Hypothalamus (tissue), 51 donors: Measurements from ENCODE around the gene THADA.
"Not testable (repeated sequence)": the region's sequence is repeated elsewhere in the genome, so short reads cannot be mapped to it uniquely, and the experiment has no call there.

ENCODE experiments used
- DNase-seq, 51 donors: peaks; one replicate each; lab custom pipeline; 2025; lab: John Stamatoyannopoulos, UW

The THADA gene

DNA sequence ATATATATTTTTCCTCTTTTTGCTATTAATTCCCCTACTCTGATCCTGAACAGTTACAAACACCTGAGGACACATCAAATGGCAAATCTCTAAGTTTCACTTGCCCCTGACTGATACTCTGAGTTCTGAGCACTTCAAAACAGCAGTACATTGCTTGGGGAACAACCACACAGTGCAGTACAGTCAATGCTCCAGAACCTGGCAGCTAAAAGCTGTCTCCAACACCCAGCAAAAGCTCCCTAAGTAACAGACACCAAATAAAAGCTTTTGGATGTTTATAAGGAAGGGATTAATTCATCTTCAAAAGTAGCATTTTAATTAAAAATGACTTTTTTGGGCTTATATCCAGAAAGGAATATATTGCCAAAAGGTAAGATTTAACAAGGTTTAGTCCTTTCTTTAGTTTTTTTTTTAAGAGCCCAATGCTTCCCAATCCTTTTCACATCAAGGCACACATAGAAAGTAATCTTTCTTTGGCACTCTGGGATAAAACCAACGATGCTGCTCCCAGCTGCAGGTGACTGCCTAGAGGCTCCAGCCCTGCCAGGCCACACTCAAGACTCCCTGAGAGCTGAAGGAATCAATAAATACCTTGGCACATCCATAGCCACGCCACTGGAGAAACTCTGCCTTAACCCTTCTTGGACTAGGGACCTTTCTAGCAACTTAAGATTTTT lies 204.5 kb downstream of the THADA start:
- no peak for DNase-seq

DNA sequence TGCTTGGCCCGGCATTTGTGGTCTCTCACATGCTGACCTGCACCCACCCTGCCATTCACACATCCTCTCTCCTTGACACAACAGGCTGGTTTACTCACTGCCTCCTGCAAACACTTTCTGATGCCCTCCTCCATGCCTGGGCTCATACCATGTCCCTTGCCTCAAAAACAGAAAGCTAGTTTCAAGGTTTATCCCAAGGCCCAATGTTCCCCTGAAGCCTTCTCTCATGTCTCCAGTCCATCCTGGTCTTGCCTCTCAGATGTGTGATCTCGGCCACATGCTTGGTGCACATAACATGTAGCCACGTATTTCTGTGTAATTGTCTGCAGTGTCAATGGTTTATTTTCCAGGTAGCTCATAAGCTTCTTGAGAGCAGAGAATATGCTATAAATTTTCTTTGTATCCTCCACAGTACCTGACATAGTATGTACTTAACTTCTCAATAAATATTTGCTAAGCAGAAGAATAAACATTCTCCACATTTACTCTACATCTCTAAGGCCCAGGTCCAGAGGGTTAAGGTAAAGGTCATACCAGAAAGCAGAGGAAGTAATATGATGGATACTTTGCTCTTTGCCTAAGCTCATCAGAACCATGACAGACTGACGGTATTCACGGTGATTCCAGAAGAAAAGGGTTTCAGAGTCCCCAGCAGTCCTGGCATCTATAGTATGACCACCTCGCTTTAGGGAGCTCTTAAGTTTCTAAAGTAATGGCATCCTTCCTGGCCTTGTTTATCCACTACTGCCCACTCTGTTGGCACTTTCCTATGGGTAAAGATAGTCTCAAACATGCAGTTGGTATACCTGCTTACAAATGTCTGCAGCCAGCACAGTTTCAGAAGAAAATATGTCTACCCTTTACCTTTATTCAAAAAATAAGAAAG lies 206.0 kb downstream of the THADA start:
- DNase-seq, result no peak

DNA sequence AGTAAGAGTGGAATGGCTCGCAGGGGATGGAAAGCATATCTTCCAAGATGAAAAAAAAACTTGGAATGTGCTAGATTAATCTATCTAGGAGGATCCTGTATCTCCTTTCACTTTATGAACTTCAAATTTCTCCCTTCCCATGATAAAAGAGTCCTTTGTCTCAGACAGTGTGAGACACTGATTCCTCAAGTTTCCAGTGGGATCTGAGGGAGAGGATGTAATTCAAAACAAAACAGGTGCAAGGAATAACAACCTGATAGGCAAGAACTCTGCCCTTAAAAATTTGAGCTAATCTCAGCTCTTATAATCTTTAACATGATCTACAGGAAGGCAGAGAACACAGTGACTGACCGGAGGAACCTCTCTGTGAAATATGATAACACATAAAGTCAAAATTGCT lies 207.5 kb downstream of the THADA start:
- no peak for DNase-seq

DNA sequence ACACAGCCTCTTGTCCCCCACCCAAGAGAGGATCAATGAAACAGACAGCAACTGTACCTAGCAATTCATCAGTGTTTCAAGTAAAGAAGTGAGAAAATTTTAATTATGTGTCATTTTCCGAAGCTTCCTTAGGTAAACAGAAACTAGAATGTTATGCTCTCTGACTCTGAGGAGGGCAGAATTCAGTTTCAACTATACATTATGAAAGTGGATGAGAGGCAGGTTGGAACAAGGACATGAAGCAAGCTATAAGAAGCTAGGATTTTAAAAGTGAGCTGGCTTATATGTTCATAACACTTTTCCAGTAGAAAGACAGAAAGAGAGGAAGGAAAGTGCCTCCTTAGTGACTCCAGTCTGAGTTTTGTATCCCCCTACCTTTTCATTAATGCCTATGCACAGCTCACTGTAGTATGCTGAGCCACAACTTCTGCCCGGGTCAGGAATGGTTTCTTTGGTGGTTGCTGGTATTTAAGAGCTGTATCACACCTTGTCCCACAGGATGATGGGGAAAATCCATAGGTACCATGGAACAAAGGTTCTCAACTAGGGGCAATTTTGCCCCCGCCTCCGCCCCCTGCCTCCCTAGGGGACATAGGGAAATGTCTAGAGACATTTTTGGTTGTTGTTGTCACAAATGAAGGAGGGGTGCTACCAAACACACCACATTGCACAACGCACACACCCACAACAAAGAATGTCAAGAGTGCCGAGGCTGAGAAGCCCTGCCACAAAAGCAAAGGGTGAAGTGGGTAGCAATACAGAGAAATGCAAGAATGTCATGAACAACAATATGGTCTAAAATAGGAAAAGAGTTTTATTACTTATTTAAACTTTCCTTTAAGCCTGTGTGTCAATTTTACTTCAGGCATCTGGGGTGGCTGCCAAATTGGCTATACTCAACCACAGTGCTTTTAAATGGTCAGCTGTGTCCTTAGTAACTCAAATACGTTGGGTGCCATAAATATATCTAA lies 208.5 kb downstream of the THADA start:
- no peak for DNase-seq

DNA sequence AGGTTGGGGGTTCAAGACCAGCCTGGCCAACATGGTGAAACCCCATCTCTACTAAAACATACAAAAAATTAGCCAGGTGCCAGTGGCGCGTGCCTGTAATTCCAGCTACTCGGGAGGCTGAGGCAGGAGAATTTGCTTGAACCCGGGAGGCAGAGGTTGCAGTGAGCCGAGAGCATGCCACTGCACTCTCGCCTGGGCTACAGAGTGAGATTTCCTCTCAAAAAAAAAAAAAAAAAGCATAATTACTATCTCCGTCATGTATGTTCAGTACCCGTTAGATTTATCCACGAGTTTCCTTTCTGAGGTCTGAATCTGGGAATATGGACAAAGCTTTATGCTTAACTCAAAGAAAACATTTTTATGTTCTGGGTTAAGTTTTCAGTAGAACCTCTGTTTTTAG lies 209.2 kb downstream of the THADA start:
- not testable (repeated sequence) for DNase-seq

DNA sequence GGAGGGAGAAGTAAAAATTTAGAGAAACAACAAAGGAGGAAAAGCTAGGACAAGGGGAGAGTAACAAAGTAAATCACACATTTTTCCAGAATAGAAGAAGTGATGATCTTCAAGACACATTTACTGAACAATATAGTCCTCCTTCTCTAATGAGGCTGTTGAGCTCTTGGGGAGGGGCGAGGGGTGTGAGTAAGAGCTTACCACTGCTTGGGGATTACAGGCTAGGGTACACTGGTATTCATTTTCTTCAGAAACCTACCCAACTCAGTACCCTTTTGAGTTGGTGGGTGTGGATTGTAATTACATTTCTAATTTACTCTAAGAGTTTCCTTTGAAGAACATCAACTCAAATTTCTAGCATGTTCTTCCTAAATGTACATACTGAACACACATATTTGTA lies 211.7 kb downstream of the THADA start:
- no peak for DNase-seq

DNA sequence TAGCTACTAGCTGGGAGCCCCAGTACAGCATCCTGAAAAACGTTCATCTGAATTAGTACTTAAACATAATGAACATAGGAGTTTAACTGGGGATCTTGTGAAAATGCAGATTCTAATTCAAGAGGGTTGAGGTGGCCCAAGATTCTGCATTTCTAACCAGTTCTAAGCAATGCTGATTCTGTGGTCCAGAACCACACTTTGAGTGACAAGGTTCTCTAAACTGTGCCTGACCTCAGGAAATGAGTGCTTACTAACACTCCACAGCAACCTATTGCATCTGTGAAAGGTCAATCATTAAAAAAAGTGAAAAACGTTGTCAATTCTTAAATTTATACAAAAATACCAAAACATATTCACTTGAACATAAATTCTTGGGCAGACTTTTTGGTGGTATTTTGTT lies 212.3 kb downstream of the THADA start:
- no peak for DNase-seq

DNA sequence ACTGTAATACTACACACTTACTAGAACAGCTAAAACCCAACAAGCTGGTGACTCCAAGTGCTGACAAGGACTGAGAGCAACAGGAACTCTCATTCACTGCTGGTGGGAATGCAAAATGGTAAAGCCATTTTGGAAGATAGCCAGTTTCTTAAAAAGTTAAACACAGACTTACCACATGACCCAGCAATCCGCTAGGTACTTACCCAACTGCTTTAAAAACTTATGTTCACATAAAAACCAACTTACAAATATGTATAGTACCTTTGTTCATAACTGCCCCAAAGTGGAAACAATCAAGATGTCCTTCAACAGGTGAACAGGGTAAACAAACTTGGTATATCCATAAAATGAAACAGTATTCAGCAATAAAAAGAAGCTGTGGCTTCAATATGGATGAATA lies 216.3 kb downstream of the THADA start:
- no peak for DNase-seq

DNA sequence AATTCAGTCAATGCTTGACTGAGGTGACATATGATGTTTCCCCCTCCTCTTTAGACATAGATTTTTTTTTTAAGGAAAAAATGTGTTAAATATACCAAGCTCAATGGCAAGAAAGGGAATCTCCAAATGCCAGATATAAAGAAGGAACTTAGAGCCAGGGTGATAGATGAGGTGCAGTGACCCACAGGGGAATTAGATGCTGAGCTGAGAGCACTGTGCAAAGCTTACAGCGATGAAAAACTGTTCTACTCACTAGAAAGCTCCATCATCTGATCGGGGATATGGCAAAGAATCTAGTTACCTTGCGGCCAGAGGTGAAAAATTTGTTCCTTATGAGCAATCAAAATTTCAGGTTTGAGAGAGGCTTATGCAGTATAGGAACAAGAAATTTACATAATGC lies 218.5 kb downstream of the THADA start:
- no peak for DNase-seq

DNA sequence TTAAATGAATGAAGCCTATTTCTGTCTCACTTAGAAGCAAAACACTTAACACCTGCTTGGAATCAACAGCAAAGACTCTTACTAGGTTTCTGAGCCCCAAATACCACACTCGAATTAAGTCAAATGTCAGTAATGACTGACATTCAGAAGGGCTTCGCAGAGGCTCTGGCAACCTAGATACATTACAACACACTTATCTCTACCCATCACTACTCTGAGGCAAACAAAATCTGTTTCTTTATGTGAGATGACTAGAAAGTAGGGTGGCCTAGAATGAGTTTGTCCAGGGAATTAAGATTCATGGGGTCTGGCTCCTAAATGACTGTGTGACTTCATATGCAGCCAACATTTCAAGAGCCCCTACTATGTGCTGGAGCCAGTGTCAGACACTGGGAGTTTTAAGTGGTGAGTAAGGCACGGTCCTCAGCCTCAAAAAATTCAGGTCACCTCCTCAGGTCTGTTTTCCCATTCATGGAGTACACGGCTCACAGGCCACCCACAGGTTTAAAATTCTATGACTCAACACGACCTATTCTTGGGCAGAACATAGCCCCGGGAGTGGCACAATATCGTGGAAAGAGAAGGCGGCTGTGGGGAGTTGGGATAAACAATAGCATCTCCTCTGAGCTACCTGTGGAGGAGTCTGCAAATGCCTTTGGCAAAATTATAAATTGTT lies 219.2 kb downstream of the THADA start:
- DNase-seq, result no peak

DNA sequence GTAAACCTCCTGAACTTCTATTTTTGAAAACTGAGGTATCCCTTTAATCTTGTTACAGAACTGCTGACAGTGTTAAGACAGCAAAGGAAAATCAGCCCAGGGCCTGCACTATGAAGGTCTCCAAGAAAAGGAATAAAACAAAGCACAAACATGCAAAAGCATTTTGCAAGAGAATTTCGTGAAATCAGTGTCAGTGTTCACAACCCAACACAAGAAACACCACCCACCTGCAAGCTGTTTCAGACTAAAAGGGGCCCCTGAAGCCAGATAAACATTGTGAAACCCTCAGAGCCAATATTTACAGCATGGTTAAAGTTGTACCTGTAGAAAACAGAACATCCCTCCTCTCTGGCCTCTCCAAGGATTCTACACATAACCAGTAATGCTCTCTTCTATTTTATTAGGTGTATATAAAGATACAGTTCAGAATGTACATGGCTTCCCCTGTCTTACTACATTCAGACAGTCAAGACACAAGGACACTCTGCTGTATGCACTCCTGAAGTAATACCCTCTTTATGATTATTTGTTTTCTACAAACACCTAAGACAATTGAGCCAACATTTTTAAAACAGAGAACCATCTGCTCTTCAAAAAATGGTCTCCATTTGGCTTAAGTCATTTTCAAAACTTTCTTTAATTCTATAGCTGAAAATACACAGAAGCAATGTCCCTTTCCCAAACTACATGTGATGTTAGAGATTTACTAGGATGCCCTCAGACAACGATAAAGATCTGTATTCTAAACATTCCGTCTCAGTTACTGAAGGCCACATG lies 219.9 kb downstream of the THADA start:
- DNase-seq, result no peak

DNA sequence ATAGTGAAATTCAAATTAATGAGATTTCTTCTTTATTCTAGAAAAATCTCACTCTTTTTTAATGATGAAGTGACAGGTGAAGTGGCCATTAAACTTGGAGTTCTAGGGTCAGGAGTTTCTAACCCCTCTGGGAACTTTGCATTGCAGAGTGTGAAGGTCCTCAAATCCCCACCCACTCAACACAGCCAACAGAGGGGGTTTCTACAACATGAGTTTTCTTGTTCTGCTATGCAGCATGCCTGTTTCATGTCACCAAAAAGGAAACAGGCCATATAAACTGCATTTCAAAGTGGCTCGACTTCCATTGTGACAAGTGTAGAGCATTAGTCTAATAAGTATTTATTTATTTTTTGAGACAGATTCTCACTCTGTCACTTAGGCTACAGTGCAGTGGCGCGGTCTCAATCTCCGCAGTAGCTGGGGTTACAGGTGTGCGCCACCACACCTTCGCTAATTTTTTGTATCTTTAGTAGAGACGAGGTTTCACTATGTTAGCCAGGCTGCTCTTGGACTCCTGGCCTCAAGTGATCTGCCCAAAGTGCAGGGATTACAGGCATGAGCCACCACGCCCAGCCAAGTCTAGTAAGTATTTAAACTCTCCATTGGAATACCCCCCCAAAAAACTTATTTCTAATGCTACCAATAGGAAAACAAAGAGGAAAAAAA lies 223.3 kb downstream of the THADA start:
- no peak for DNase-seq

DNA sequence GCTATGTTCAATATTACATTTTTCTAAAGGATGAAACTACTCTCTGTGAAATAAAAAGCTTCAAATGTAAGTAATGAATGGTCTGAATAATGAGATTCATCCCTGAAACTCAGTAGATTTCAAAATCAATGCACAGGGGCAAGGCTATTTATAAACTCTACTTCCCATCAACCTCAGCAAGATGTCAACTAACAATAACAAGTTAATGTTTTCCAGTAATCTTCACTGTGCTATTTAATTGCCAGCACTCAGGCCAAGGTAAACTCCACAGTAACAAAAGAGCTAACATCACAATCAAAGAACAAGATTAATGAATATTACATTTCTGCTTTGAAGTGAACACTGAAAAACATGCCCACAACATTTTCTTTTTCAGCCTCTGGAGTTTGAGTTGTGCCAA lies 225.1 kb downstream of the THADA start:
- no peak for DNase-seq

DNA sequence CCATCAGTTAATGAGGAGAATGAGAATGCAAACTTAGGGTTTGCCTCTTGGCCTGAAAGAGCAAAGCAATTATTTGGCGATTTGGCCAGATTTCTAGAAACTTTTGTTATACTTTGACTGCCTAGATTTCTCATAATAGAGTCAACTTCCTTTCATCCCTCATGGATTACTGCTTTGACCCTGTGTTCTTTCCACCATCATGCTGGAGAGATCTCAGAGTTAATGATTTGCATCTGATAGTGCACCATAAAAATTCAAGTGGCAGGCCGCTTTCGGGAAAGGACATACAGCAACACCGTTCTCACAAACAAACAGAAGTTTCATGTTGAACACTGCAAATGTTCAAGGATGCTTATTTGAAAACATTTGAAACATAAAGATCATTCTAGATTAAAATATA lies 225.7 kb downstream of the THADA start:
- DNase-seq, result no peak

DNA sequence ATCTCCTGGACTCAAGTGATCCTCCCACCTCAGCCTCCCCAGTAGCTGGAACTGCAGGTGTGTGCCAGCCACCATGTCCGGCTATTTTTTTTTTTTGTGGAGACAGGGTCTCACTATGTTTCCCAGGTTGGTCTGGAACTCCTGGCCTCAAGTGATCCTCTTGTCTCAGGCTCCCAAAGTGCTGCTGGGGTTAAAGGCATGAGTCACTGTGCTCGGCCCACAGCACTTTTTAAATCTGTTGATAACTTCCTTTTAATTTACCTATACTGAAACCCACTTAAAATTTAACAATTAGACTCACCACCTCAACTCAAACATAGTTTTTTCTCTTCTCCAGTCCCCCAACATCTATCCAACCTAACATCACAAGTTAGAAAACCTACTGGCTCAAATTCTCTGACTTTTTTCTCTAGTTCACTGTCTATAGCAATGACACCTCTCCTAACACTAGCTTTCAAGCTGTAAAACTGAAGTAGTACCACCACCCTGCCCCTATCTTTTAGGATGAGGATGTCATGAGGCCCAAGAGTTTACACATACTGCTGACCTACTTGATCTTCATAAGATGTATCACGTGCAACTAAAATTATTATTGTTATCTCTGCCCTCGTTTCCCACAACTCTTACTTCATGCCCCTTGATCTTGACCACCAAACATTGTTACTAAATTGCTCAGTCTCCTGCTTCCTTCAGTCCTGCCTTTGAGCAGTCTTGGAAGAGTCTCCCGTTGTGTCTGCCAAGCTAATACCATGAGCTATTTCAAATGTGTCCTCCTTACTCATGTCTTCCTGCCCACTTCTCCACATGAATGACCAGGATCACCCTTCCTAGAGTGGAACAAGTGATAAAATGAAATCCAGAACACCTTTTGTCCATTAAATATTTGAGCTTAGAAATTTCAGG lies 227.1 kb downstream of the THADA start:
- DNase-seq, result no peak

DNA sequence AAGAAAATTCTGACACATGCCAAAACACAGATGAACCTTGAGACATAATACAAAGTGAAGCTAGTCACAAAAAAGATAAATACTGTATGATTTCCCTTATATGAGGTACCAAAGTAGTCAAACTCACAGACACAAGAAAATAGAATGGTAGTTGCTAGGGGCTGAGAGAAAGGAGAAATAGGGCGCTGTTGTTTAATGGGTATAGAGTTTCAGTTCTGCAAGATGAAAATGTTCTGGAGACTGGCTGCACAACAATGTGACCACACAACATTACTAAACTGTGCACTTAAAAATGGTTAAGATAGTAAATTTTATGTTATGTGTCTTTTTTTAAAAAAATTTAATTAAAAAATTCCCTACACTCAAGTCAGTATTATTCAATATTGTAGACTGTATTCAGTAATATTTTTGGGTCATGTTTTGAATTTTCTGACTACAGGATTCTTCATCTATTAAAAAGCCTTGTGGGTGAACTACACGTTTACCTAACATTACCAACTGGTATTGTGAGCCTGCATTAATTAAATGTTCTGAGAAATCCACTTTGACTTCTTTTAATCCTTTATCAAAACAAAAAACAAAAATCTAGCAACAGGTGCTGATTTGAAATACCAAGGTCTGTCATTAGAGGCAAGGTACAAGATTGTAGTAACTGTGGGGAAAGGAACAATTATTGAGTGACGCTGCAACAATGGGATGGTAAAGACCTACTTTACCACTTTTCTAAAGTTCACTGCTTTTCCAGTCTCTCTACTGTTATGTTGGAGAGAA lies 228.6 kb downstream of the THADA start:
- DNase-seq, result no peak

DNA sequence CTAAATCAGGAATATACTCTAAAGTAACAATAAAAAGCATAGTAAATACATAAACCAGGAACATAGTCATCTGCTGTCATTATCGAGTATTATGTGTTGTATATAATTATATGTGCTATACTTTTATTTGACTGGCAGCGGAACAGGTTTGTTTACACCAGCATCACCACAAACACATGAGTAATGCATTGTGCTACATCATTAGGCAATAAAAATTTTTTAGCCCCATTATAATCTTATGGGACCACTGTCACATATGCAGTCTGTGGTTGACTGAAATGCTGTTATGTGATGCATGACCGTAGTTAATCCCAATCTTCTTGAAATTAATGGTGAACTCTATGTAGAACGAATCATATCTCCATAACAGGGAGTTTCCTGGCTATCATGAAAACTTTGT lies 232.7 kb downstream of the THADA start:
- DNase-seq, result no peak
